Neural cell (in vitro differentiated cells): ENCODE results near the gene B3GNT5. TPM values are rescaled to one million over a fixed set of nuclear protein-coding genes. Genes with fewer than 3 reads are reported as not detected.

Experiments used
- H2AFZ ChIP-seq: fragments of 200-600, 300-800 bp; sonication (generic), shearing (Covaris generic); 2 replicates; pipeline ENCODE4 v1.6.0; 2014; ENCODE audit warnings: low read depth, mild to moderate bottlenecking, antibody characterized with exemption, low read length, moderate library complexity
- H3F3A ChIP-seq: fragments of 200-600 bp; shearing (Covaris generic); 2 replicates; pipeline ENCODE4 v1.6.1; 2016; ENCODE audit warnings: mild to moderate bottlenecking, moderate library complexity, mixed read lengths, antibody characterized with exemption, low read length; ENCODE audit not compliant: insufficient read depth, poor library complexity, severe bottlenecking
- H3K27ac ChIP-seq: fragments of 200-600, 300-800 bp; sonication (generic), shearing (Covaris generic); 2 replicates; pipeline ENCODE4 v1.5.1; 2014; ENCODE audit warnings: mild to moderate bottlenecking, low read length, moderate library complexity
- H3K27me3 ChIP-seq: fragments of 300-800, 200-600 bp; sonication (generic), shearing (Covaris generic); 2 replicates; pipeline ENCODE4 v1.6.0; 2014; ENCODE audit warnings: mild to moderate bottlenecking, low read depth, low read length, moderate library complexity; ENCODE audit not compliant: insufficient read depth
- H3K36me3 ChIP-seq: fragments of 300-800, 200-600 bp; sonication (generic), shearing (Covaris generic); 2 replicates; pipeline ENCODE4 v1.5.1; 2014; ENCODE audit warnings: mild to moderate bottlenecking, antibody characterized with exemption, low read length, moderate library complexity; ENCODE audit not compliant: insufficient read depth
- H3K4me2 ChIP-seq: fragments of 300-800, 200-600 bp; sonication (generic), shearing (Covaris generic); 2 replicates; pipeline ENCODE4 v1.6.0; 2014; ENCODE audit warnings: mild to moderate bottlenecking, low read length
- H3K4me3 ChIP-seq: fragments of 300-800, 200-600 bp; sonication (generic), shearing (Covaris generic); 2 replicates; pipeline ENCODE4 v1.5.1; 2014; ENCODE audit warnings: mild to moderate bottlenecking, low read length, moderate library complexity
- H3K79me2 ChIP-seq: fragments of 200-600 bp; shearing (Covaris generic); replicated peaks from 2 replicates; pipeline ENCODE4 v1.6.0; 2014; ENCODE audit warnings: mild to moderate bottlenecking, low read length, moderate library complexity; ENCODE audit not compliant: insufficient read depth
- H3K9ac ChIP-seq: fragments of 300-800, 200-600 bp; sonication (generic), shearing (Covaris generic); 2 replicates; pipeline ENCODE4 v1.6.1; 2016; ENCODE audit warnings: mild to moderate bottlenecking, low read length, mixed read lengths
- H3K9me2 ChIP-seq: fragments of 200-600 bp; shearing (Covaris generic); 2 replicates; pipeline ENCODE4 v1.6.1; 2016; ENCODE audit warnings: mild to moderate bottlenecking, low read length, mixed read lengths; ENCODE audit not compliant: insufficient read depth
- H3K9me3 ChIP-seq: fragments of 200-600, 300-800 bp; sonication (generic), shearing (Covaris generic); 2 replicates; pipeline ENCODE4 v1.6.1; 2016; ENCODE audit warnings: mild to moderate bottlenecking, mixed run types, low read length, moderate library complexity, mixed read lengths
- H4K20me1 ChIP-seq: fragments of 200-600 bp; shearing (Covaris generic); 2 replicates; pipeline ENCODE4 v1.6.1; 2016; ENCODE audit warnings: mild to moderate bottlenecking, mixed run types; ENCODE audit not compliant: insufficient read depth
- CTCF ChIP-seq: fragments of 450-650 bp; IDR thresholded peaks from 2 replicates; pipeline ENCODE4 v1.5.1; 2014; ENCODE audit warnings: antibody characterized with exemption, mild to moderate bottlenecking, moderate library complexity; ENCODE audit not compliant: poor library complexity, severe bottlenecking
- EP300 ChIP-seq: fragments of 450-650 bp; conservative IDR thresholded peaks from 2 replicates; pipeline ENCODE4 v1.6.1; 2014; ENCODE audit warnings: antibody characterized with exemption, mild to moderate bottlenecking, moderate library complexity; ENCODE audit not compliant: poor library complexity, severe bottlenecking
- EZH2 ChIP-seq: fragments of 200-600, 300-800 bp; shearing (Covaris generic), sonication (generic); IDR thresholded peaks from 2 replicates; pipeline ENCODE4 v1.6.1; 2014; ENCODE audit warnings: antibody characterized with exemption, low read length, borderline replicate concordance, mild to moderate bottlenecking; ENCODE audit not compliant: insufficient read depth, poor library complexity, severe bottlenecking
- MXI1 ChIP-seq: fragments of 450-650 bp; conservative IDR thresholded peaks from 2 replicates; pipeline ENCODE4 v1.6.1; 2014; ENCODE audit warnings: antibody characterized with exemption, mild to moderate bottlenecking; ENCODE audit not compliant: poor library complexity, severe bottlenecking
- POLR2AphosphoS5 ChIP-seq: IDR thresholded peaks from 2 replicates; pipeline ENCODE4 v1.6.1; 2012
- RAD21 ChIP-seq: fragments of 450-650 bp; conservative IDR thresholded peaks from 2 replicates; pipeline ENCODE4 v1.6.1; 2014; ENCODE audit warnings: antibody characterized with exemption, mild to moderate bottlenecking, moderate library complexity
- REST ChIP-seq: IDR thresholded peaks from 2 replicates; pipeline ENCODE4 v1.6.1; 2012; ENCODE audit warnings: borderline replicate concordance
- SMC3 ChIP-seq: fragments of 450-650 bp; conservative IDR thresholded peaks from 2 replicates; pipeline ENCODE4 v1.6.1; 2014; ENCODE audit warnings: antibody characterized with exemption, mild to moderate bottlenecking, moderate library complexity; ENCODE audit not compliant: poor library complexity
- TAF1 ChIP-seq: IDR thresholded peaks from 2 replicates; pipeline ENCODE4 v1.6.1; 2012; ENCODE audit warnings: low read depth
- polyA plus RNA-seq: library from polyadenylated mRNA; depleted of rRNA; stranded (reverse); fragments of >200 nt; gene quantifications from 2 replicates; pipeline ENCODE4 v1.2.3, GENCODE V29; 2014

B3GNT5 gene
- polyA plus RNA-seq, 1 donor from 2014 or later, result 6.1 TPM

GRCh38 chr3:183278479-183279088 is 25.5 kb downstream of the B3GNT5 start:
- H3K4me2 ChIP-seq, result no peak overlapping the region
- H3K79me2 ChIP-seq, result no peaks in the 10 kb centered on the region
- no peaks in the 10 kb centered on the region for H4K20me1 ChIP-seq
- H3K36me3 ChIP-seq, result no peaks in the 10 kb centered on the region
- H3K9me2 ChIP-seq, result no peaks in the 10 kb centered on the region
- no peak overlapping the region for H2AFZ ChIP-seq
- no peaks in the 10 kb centered on the region for H3K9me3 ChIP-seq
- no peaks in the 10 kb centered on the region for H3F3A ChIP-seq
- no peak overlapping the region for H3K4me3 ChIP-seq
- no peak overlapping the region for H3K27ac ChIP-seq
- H3K9ac ChIP-seq, result no peak overlapping the region
- TF ChIP-seq REST (no peak), TAF1 (no peak), SMC3 (no peak), RAD21 (no peak), MXI1 (no peak), CTCF (no peak), EP300 (no peak), EZH2 (no peak), POLR2AphosphoS5 (no peak)
- no peaks in the 10 kb centered on the region for H3K27me3 ChIP-seq

GRCh38 chr3:183279371-183279770 is 26.3 kb downstream of the B3GNT5 start:
- H3K27ac ChIP-seq, result no peak overlapping the region
- no peak overlapping the region for H3K4me2 ChIP-seq
- no peak overlapping the region for H2AFZ ChIP-seq
- H3K9me3 ChIP-seq, result no peaks in the 10 kb centered on the region
- no peaks in the 10 kb centered on the region for H3F3A ChIP-seq
- H3K36me3 ChIP-seq, result no peaks in the 10 kb centered on the region
- H4K20me1 ChIP-seq, result no peaks in the 10 kb centered on the region
- H3K4me3 ChIP-seq, result no peak overlapping the region
- H3K9me2 ChIP-seq, result no peaks in the 10 kb centered on the region
- no peak overlapping the region for H3K9ac ChIP-seq
- H3K79me2 ChIP-seq, result no peaks in the 10 kb centered on the region
- H3K27me3 ChIP-seq, result no peaks in the 10 kb centered on the region
- TF ChIP-seq TAF1, result no peak
- TF ChIP-seq REST, result no peak
- TF ChIP-seq POLR2AphosphoS5, result no peak
- no peak for TF ChIP-seq EP300
- no peak for TF ChIP-seq SMC3
- TF ChIP-seq CTCF, result no peak
- TF ChIP-seq EZH2, result no peak
- no peak for TF ChIP-seq MXI1
- no peak for TF ChIP-seq RAD21
